ENCODE results near the gene PTPN1. TPM values are rescaled to one million over a fixed set of nuclear protein-coding genes. Genes with fewer than 3 reads are reported as not detected.

The PTPN1 gene
- total and polyA plus RNA-seq, 2 donors (not counting 3 experiments of a cell fraction or from before 2014, with no cell fraction given), result 41.1 to 64.3 TPM

GRCh38 chr20:50590348-50590664, 80.1 kb downstream of the PTPN1 start:
- FAIRE-seq, result no peak
- H3K9me1 ChIP-seq (replicated peaks; ENCODE audit: control insufficient read depth, extremely low read depth, insufficient read depth, low read length), result no peaks in the 10 kb centered on the region
- no peaks in the 10 kb centered on the region for H3K9me3 ChIP-seq (replicated peaks; ENCODE audit: control insufficient read depth, insufficient read depth, low read length)
- H3K4me2 ChIP-seq (ENCODE audit: insufficient read depth, low read length), result no peak overlapping the region
- H3K9ac ChIP-seq (replicated peaks; ENCODE audit: extremely low read depth, insufficient read depth, low read length), result no peak overlapping the region
- peaks cover 0 to 23% of the 10 kb centered on the region in 2 experiments for H3K36me3 ChIP-seq (ENCODE audit: control insufficient read depth in 2 of 2, extremely low read depth in 1 of 2, insufficient read depth in 2 of 2, low read length in 2 of 2)
- POLR2A ChIA-PET, result no interaction called here
- H3K27me3 ChIP-seq (ENCODE audit: control insufficient read depth in 2 of 2, insufficient read depth in 2 of 2, low read length in 2 of 2), result no peaks in the 10 kb centered on the region
- TF ChIP-seq EZH2 (IDR thresholded peaks at IDR 0.05; ENCODE audit: borderline replicate concordance, low read depth, low read length, severe bottlenecking) (no peak), MYC (IDR thresholded peaks at IDR 0.05; ENCODE audit: low read depth, low read length) (no peak), POLR2A (IDR thresholded peaks at IDR 0.05; ENCODE audit: low read depth, low read length) (no peak), JUN (IDR thresholded peaks at IDR 0.05; ENCODE audit: borderline replicate concordance, insufficient read depth, insufficient read length, low read depth) (no peak), GATA2 (IDR thresholded peaks at IDR 0.05; ENCODE audit: insufficient read depth, insufficient read length, low read depth, low read length) (no peak), FOS (IDR thresholded peaks at IDR 0.05; ENCODE audit: borderline replicate concordance, insufficient read depth, low read length) (no peak), POLR2AphosphoS5 (IDR thresholded peaks at IDR 0.05; ENCODE audit: insufficient read depth, low read depth, low read length) (no peak), MAX (IDR thresholded peaks at IDR 0.05; ENCODE audit: insufficient read depth, insufficient read length) (no peak)
- TF ChIP-seq, protein P1, sequence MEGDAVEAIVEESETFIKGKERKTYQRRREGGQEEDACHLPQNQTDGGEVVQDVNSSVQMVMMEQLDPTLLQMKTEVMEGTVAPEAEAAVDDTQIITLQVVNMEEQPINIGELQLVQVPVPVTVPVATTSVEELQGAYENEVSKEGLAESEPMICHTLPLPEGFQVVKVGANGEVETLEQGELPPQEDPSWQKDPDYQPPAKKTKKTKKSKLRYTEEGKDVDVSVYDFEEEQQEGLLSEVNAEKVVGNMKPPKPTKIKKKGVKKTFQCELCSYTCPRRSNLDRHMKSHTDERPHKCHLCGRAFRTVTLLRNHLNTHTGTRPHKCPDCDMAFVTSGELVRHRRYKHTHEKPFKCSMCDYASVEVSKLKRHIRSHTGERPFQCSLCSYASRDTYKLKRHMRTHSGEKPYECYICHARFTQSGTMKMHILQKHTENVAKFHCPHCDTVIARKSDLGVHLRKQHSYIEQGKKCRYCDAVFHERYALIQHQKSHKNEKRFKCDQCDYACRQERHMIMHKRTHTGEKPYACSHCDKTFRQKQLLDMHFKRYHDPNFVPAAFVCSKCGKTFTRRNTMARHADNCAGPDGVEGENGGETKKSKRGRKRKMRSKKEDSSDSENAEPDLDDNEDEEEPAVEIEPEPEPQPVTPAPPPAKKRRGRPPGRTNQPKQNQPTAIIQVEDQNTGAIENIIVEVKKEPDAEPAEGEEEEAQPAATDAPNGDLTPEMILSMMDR (IDR thresholded peaks at IDR 0.05; ENCODE audit: extremely low read depth in 1 of 2, insufficient read depth in 1 of 2, low read depth in 1 of 2, low read length in 2 of 2), result no peak
- no peak overlapping the region for H2AFZ ChIP-seq (ENCODE audit: low read depth, low read length)
- peaks cover 10% of the 10 kb centered on the region for H3K4me1 ChIP-seq (ENCODE audit: control insufficient read depth, extremely low read depth, insufficient read depth, low read length)
- intact Hi-C loops (cut with micrococcal nuclease), result loop anchor here (10.0 kb wide), 1 partner anchor 154 kb away; no protein-coding TSS in a partner anchor
- CTCF ChIA-PET, result interaction anchor here (2.8 kb wide), 1 partner anchor 8 kb away, joined by 16 read pairs; no protein-coding TSS in a partner anchor
- H3K4me3 ChIP-seq (replicated peaks in 1 of 3; ENCODE audit: insufficient read depth in 1 of 3, low read depth in 1 of 3, low read length in 3 of 3), result no peak overlapping the region
- no peak overlapping the region for H3K27ac ChIP-seq (ENCODE audit: insufficient read depth, low read depth, low read length)
- dilution Hi-C loops (cut with MboI; ENCODE audit: extremely low pct_ligation_motif_present, low sequenced_read_pairs), result no loop called here
- DNase-seq (ENCODE audit: low read depth, low spot score), result no peak
- no peaks in the 10 kb centered on the region for H4K20me1 ChIP-seq (replicated peaks; ENCODE audit: control insufficient read depth, extremely low read depth, insufficient read depth, low read length)
- BruUV-seq (replicated peaks), result no TSS peak
- H3K79me2 ChIP-seq (ENCODE audit: control insufficient read depth, insufficient read depth, low read length), result no peaks in the 10 kb centered on the region

Measured in endothelial cell of umbilical vein (primary cell).